HL-60 (cell line): ENCODE data around the gene KRT39.

Experiments used
- DNase-seq, 2 experiments: peaks; one replicate each; pipeline ENCODE4 v3.0.0-alpha.2; 2010 to 2020; ENCODE audit warnings: low read depth in 1 of 2, low spot score in 1 of 2
- H3K27ac ChIP-seq: fragments of 250-450 bp; sonication (Bioruptor Pico); replicated peaks from 2 replicates; pipeline ENCODE4 v1.5.1; 2020; ENCODE audit warnings: mild to moderate bottlenecking, moderate library complexity
- H3K27me3 ChIP-seq: fragments of 250-450 bp; sonication (Bioruptor Pico); 2 replicates; pipeline ENCODE4 v1.5.1; 2021; ENCODE audit warnings: mild to moderate bottlenecking, moderate library complexity; ENCODE audit not compliant: insufficient read depth, poor library complexity, severe bottlenecking
- H3K4me3 ChIP-seq: replicated peaks from 2 replicates; pipeline ENCODE4 v1.5.1; 2011; ENCODE audit warnings: mild to moderate bottlenecking, control low read depth, low read length; ENCODE audit not compliant: insufficient read depth
- GABPA ChIP-seq: IDR thresholded peaks from 2 replicates; pipeline ENCODE4 v1.6.1; 2012; ENCODE audit warnings: low read depth
- POLR2AphosphoS5 ChIP-seq: IDR thresholded peaks from 2 replicates; pipeline ENCODE4 v1.6.1; 2012; ENCODE audit warnings: low read depth
- SPI1 ChIP-seq: IDR thresholded peaks from 2 replicates; pipeline ENCODE4 v1.6.1; 2012; ENCODE audit warnings: low read depth, mild to moderate bottlenecking, borderline replicate concordance
- TF ChIP-seq, protein P1 (sequence below): IDR thresholded peaks from one replicate; pipeline ENCODE4 v1.5.1; 2011; ENCODE audit warnings: low read length, control low read depth, inconsistent platforms; ENCODE audit not compliant: insufficient read depth
- TF ChIP-seq, protein P2 (sequence below): IDR thresholded peaks from 2 replicates; pipeline ENCODE4 v1.6.1; 2012; ENCODE audit warnings: low read depth; ENCODE audit not compliant: insufficient replicate concordance

KRT39 gene

DNA sequence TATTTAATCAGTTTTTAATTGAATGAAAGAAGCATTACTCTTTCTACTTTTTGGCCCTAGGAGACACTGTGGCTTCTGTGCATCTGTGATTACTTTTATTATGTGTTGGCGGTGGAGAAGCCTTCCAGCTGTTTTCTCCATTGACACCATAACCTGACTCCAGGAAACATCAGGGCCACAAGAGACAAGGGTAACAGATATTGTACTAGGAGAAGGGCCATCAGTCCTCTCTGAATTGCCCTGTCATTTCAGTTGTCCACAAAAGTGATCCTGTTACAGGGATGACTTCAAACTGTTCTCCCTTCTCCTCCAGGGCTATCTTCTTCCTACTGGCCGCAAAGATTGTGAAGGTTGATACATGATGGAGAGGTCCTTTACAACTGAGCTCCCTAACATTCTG lies 14.6 kb downstream of the KRT39 start:
- peaks cover 12% of the 10 kb centered on the region for H3K27me3 ChIP-seq
- no peak overlapping the region for H3K4me3 ChIP-seq
- DNase-seq = no peak
- H3K27ac ChIP-seq = no peak overlapping the region
- no peak for TF ChIP-seq SPI1
- TF ChIP-seq GABPA = no peak
- TF ChIP-seq, protein P1, sequence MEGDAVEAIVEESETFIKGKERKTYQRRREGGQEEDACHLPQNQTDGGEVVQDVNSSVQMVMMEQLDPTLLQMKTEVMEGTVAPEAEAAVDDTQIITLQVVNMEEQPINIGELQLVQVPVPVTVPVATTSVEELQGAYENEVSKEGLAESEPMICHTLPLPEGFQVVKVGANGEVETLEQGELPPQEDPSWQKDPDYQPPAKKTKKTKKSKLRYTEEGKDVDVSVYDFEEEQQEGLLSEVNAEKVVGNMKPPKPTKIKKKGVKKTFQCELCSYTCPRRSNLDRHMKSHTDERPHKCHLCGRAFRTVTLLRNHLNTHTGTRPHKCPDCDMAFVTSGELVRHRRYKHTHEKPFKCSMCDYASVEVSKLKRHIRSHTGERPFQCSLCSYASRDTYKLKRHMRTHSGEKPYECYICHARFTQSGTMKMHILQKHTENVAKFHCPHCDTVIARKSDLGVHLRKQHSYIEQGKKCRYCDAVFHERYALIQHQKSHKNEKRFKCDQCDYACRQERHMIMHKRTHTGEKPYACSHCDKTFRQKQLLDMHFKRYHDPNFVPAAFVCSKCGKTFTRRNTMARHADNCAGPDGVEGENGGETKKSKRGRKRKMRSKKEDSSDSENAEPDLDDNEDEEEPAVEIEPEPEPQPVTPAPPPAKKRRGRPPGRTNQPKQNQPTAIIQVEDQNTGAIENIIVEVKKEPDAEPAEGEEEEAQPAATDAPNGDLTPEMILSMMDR = no peak
- TF ChIP-seq POLR2AphosphoS5 = no peak
- TF ChIP-seq, protein P2, sequence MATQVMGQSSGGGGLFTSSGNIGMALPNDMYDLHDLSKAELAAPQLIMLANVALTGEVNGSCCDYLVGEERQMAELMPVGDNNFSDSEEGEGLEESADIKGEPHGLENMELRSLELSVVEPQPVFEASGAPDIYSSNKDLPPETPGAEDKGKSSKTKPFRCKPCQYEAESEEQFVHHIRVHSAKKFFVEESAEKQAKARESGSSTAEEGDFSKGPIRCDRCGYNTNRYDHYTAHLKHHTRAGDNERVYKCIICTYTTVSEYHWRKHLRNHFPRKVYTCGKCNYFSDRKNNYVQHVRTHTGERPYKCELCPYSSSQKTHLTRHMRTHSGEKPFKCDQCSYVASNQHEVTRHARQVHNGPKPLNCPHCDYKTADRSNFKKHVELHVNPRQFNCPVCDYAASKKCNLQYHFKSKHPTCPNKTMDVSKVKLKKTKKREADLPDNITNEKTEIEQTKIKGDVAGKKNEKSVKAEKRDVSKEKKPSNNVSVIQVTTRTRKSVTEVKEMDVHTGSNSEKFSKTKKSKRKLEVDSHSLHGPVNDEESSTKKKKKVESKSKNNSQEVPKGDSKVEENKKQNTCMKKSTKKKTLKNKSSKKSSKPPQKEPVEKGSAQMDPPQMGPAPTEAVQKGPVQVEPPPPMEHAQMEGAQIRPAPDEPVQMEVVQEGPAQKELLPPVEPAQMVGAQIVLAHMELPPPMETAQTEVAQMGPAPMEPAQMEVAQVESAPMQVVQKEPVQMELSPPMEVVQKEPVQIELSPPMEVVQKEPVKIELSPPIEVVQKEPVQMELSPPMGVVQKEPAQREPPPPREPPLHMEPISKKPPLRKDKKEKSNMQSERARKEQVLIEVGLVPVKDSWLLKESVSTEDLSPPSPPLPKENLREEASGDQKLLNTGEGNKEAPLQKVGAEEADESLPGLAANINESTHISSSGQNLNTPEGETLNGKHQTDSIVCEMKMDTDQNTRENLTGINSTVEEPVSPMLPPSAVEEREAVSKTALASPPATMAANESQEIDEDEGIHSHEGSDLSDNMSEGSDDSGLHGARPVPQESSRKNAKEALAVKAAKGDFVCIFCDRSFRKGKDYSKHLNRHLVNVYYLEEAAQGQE = no peak

DNA sequence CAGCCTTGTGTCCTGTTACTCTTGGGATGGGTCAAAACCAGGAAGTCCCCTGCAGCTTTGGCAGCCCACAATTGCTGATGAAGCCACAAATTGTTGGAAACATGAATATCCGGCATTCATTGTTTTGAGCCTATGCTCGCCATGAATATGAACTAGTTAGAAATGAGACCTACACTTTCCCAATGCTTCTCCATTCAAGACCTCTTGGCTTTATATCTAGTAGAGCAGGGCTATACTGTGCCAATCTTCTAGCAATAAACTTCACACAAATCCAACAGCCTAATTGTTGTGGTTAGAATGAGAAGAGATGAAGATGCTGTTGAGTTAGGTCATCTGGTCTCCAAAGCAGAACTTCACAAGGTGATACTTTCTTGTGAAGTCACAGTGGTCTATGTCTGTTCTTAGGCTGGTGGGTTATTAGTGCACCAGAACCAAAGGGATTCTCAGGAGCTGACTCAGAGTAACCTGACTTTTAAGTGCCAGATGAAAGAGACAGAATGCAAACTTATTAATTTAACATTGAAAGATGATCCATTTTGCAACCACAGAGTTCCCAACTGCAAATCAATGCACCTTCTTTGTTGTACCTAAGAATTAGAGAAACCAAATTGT lies 15.6 kb downstream of the KRT39 start:
- H3K4me3 ChIP-seq = no peak overlapping the region
- no peak overlapping the region for H3K27ac ChIP-seq
- peaks cover 12% of the 10 kb centered on the region for H3K27me3 ChIP-seq
- TF ChIP-seq GABPA = no peak
- TF ChIP-seq POLR2AphosphoS5 = no peak
- TF ChIP-seq, protein P2 = no peak
- TF ChIP-seq, protein P1 = no peak
- no peak for TF ChIP-seq SPI1
- no peak for DNase-seq

DNA sequence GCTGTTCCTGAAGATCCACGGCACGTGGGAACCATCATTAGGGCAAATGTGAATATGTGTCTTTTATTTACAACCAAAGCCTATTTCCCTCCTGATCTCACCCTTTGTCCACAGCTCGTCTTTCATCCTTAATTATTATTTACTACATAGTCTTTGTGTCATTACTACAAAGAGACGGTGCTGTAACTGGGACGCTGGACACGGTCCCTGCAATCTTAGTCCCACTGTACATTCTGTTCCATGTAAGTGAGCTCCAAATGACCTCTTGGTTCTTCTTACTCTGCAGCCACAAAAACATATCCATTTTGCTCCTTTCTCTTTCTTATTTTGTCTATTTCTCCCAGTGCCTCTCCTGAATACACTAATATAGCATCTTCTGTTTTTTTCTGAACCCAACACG lies 16.6 kb downstream of the KRT39 start:
- no peak overlapping the region for H3K4me3 ChIP-seq
- no peak overlapping the region for H3K27ac ChIP-seq
- peaks cover 12% of the 10 kb centered on the region for H3K27me3 ChIP-seq
- DNase-seq = no peak
- no peak for TF ChIP-seq POLR2AphosphoS5
- TF ChIP-seq, protein P2 = no peak
- TF ChIP-seq SPI1 = no peak
- TF ChIP-seq, protein P1 = no peak
- no peak for TF ChIP-seq GABPA
